ENCODE measurements around the gene RNF213.

Gene RNF213

DNA sequence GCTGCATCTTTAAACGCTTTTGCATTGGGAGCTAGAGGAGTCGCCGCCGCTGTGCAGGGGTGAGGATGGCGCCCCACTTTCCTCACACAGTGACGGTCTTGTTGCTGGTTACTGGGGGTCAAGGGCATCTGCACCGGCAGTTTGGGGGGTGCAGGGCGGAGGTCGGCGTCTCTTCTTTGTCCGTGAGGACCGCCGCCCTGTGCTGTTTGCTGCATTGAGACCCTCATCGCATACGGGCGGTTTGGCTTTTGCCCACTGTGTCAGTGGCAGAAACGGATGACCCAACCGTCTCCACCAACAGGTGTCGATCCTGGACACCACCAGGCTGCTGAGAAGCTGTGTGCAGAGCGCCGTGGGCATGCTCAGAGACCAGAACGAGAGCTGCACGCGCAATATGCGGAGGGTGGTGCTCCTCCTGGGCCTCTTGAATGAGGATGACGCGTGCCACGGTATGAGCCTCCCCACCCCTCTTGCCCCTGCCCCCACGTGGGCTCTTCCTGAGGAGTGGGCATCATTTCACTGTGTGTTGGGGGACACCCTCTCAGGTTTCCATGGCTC is 93.1 kb downstream of the RNF213 start:
- Mint-ChIP-seq H3K4me1 (ENCODE audit: low read depth in 2 of 2) (peaks cover 0 to 1% of the 10 kb centered on the region in 2 donors), H3K4me3 (no peak overlapping the region), H3K9me3 (no peaks in the 10 kb centered on the region), H3K27me3 (no peaks in the 10 kb centered on the region), H3K36me3 (ENCODE audit: insufficient read depth) (peaks cover 100% of the 10 kb centered on the region), H3K27ac (peak overlapping the region in 1 of 2 donors; percentile 16)
- ATAC-seq (replicated peaks) (no peak), DNase-seq (no peak)

GRCh38 chr17:80354336-80354735 is 93.7 kb downstream of the RNF213 start:
- Mint-ChIP-seq H3K36me3 (ENCODE audit: insufficient read depth) (peaks cover 100% of the 10 kb centered on the region), H3K4me1 (ENCODE audit: low read depth in 2 of 2) (no peaks in the 10 kb centered on the region), H3K27me3 (no peaks in the 10 kb centered on the region), H3K9me3 (no peaks in the 10 kb centered on the region), H3K27ac (no peak overlapping the region), H3K4me3 (no peak overlapping the region)
- no peak for DNase-seq
- no peak for ATAC-seq (replicated peaks)

DNA sequence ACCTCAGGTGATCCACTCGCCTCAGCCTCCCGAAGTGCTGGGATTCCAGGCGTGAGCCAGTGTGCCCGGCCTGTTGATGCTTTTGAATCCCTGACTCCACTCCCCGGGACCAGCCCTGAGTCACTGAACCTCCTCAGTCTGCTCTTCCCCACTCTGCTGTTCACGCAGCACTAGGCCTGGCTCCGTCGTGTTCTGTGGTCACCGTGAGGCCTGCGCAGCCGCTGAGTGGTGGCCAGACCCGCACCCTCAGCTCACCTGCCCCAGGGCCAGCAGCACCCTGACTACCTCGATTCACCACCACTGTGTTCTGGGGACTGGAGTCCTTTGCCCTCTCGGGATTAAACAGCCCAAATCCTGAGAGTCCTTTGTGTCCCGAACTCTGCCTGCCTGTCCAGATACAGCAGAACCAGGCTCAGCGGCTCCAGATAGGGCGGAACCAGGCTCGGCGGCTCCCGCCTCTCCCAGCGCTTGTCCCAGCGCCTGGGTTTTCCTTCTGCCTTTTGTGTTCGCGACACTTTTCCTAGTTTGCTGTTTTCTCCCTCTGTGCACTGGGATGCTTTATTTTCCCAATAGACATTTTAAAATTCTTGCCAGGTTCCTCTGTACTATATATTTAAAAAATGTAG is 95.7 kb downstream of the RNF213 start:
- H3K27me3 Mint-ChIP-seq = no peaks in the 10 kb centered on the region
- no peak for DNase-seq
- no peak overlapping the region for H3K27ac Mint-ChIP-seq
- no peaks in the 10 kb centered on the region for H3K4me1 Mint-ChIP-seq (ENCODE audit: low read depth in 2 of 2)
- no peaks in the 10 kb centered on the region for H3K9me3 Mint-ChIP-seq
- H3K4me3 Mint-ChIP-seq = no peak overlapping the region
- no peak for ATAC-seq (replicated peaks)
- peaks cover 100% of the 10 kb centered on the region for H3K36me3 Mint-ChIP-seq (ENCODE audit: insufficient read depth)

GRCh38 chr17:80358131-80358530 is 97.5 kb downstream of the RNF213 start:
- DNase-seq = no peak
- ATAC-seq (replicated peaks) = no peak
- H3K9me3 Mint-ChIP-seq = no peaks in the 10 kb centered on the region
- H3K36me3 Mint-ChIP-seq (ENCODE audit: insufficient read depth) = peaks cover 100% of the 10 kb centered on the region
- H3K4me3 Mint-ChIP-seq = no peak overlapping the region
- H3K4me1 Mint-ChIP-seq (ENCODE audit: low read depth in 2 of 2) = no peaks in the 10 kb centered on the region
- no peaks in the 10 kb centered on the region for H3K27me3 Mint-ChIP-seq
- peak overlapping the region in 1 of 2 donors; percentile 83 for H3K27ac Mint-ChIP-seq

GRCh38 chr17:80358861-80359260 is 98.2 kb downstream of the RNF213 start:
- no peaks in the 10 kb centered on the region for H3K9me3 Mint-ChIP-seq
- H3K4me1 Mint-ChIP-seq (ENCODE audit: low read depth in 2 of 2) = no peaks in the 10 kb centered on the region
- H3K27ac Mint-ChIP-seq = peak overlapping the region in 1 of 2 donors; percentile 83
- ATAC-seq (replicated peaks) (no peak), DNase-seq (no peak)
- no peaks in the 10 kb centered on the region for H3K27me3 Mint-ChIP-seq
- no peak overlapping the region for H3K4me3 Mint-ChIP-seq
- H3K36me3 Mint-ChIP-seq (ENCODE audit: insufficient read depth) = peaks cover 100% of the 10 kb centered on the region

GRCh38 chr17:80359422-80360110 is 98.9 kb downstream of the RNF213 start:
- H3K36me3 Mint-ChIP-seq (ENCODE audit: insufficient read depth) = peaks cover 100% of the 10 kb centered on the region
- ATAC-seq (replicated peaks) (peak; percentile 33), DNase-seq (no peak)
- peak overlapping the region; percentile 68 to 83 for H3K27ac Mint-ChIP-seq
- no peak overlapping the region for H3K4me3 Mint-ChIP-seq
- H3K4me1 Mint-ChIP-seq (ENCODE audit: low read depth in 2 of 2) = no peaks in the 10 kb centered on the region
- no peaks in the 10 kb centered on the region for H3K27me3 Mint-ChIP-seq
- H3K9me3 Mint-ChIP-seq = no peaks in the 10 kb centered on the region

DNA sequence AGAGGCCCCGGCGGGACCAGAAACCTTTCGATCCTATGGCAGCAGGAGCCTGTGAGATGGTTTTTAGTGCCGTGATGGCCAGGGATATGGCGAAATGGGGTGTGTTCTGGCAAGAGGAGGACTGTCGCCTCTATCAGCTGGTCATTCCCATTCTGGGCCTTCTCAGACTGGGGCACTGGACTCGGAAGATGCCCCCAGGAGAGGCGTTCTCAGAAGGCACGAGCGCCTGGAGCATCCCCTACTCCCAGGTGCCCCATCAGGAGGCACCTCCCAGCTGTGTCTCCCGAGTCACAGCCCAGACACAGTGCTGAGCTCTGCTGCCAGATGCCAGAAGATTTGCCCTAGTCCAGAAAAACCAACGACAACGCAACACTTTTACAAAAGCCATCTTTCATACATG is 99.7 kb downstream of the RNF213 start:
- Mint-ChIP-seq H3K4me3 (no peak overlapping the region), H3K27ac (no peak overlapping the region), H3K36me3 (ENCODE audit: insufficient read depth) (peaks cover 100% of the 10 kb centered on the region), H3K9me3 (no peaks in the 10 kb centered on the region), H3K4me1 (ENCODE audit: low read depth in 2 of 2) (no peaks in the 10 kb centered on the region), H3K27me3 (no peaks in the 10 kb centered on the region)
- ATAC-seq (replicated peaks) (no peak), DNase-seq (no peak)

GRCh38 chr17:80361495-80362220 is 101.0 kb downstream of the RNF213 start:
- no peaks in the 10 kb centered on the region for H3K9me3 Mint-ChIP-seq
- peak overlapping the region in 1 of 2 donors; percentile 65 for H3K27ac Mint-ChIP-seq
- ATAC-seq (replicated peaks) (no peak), DNase-seq (peak in 1 of 3 experiments; percentile 23)
- H3K4me1 Mint-ChIP-seq (ENCODE audit: low read depth in 2 of 2) = no peaks in the 10 kb centered on the region
- no peaks in the 10 kb centered on the region for H3K27me3 Mint-ChIP-seq
- H3K36me3 Mint-ChIP-seq (ENCODE audit: insufficient read depth) = peaks cover 100% of the 10 kb centered on the region
- H3K4me3 Mint-ChIP-seq = no peak overlapping the region

DNA sequence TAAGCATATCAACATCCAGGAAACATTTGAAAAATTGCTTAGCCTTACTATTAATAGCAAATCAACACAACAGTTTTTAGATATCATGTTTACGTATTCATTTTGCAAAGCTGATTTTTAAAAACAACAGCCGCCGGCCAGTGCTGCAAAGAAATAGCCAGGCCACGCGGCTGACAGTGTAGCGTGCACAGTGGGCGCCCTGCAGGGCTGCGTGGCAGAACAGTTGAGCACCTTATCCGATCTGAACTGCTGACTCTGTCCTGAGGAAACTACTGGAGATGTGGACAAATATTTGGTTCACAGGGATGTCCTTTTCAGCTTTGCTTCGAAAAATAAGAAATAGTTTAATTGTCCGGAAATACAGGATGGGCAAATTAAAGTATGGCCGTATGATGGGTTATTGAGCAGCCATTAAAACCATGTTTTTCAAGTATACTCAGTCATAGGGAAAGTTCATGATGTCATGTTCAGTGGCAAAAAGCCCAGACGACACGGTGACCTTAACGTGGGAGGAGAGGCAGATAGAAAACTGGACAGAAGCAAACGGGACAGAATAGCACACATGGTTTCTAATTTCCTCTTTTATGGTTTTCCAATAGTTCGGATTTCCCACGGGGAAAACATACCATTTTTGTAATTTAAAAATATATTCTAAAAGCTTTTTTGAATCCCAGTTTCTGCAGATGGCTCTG is 101.9 kb downstream of the RNF213 start:
- Mint-ChIP-seq H3K27me3 (no peaks in the 10 kb centered on the region), H3K9me3 (no peaks in the 10 kb centered on the region), H3K4me1 (ENCODE audit: low read depth in 2 of 2) (no peaks in the 10 kb centered on the region), H3K4me3 (no peak overlapping the region), H3K27ac (no peak overlapping the region), H3K36me3 (ENCODE audit: insufficient read depth) (peaks cover 100% of the 10 kb centered on the region)
- no peak for DNase-seq
- no peak for ATAC-seq (replicated peaks)

DNA sequence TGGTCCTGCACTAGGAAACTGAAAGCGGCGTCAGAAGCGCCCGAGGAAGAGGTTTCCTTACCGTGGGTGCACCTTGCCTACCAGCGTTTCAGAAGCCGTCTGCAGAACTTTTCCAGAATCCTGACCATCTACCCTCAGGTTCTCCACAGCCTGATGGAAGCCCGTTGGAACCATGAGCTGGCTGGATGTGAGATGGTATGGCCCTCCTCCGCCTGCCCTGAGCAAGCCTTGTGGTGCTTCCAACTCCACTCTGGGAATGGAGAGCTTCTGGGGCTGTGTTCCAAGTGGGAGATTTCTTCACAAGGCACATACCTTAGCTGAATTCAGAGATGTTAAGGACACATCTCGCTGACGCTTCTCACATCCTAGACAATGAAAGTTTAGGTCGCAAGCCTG is 102.5 kb downstream of the RNF213 start:
- Mint-ChIP-seq H3K4me3 (no peak overlapping the region), H3K4me1 (ENCODE audit: low read depth in 2 of 2) (no peaks in the 10 kb centered on the region), H3K36me3 (ENCODE audit: insufficient read depth) (peaks cover 100% of the 10 kb centered on the region), H3K27me3 (no peaks in the 10 kb centered on the region), H3K9me3 (no peaks in the 10 kb centered on the region), H3K27ac (peak overlapping the region in 1 of 2 donors; percentile 29)
- no peak for DNase-seq
- no peak for ATAC-seq (replicated peaks)

- H3K4me1 Mint-ChIP-seq (ENCODE audit: low read depth in 2 of 2) = no peaks in the 10 kb centered on the region
- H3K27me3 Mint-ChIP-seq = no peaks in the 10 kb centered on the region
- DNase-seq (no peak), ATAC-seq (replicated peaks) (no peak)
- H3K27ac Mint-ChIP-seq = peak overlapping the region in 1 of 2 donors; percentile 29
- no peaks in the 10 kb centered on the region for H3K9me3 Mint-ChIP-seq
- peaks cover 100% of the 10 kb centered on the region for H3K36me3 Mint-ChIP-seq (ENCODE audit: insufficient read depth)
- peak overlapping the region in 1 of 2 donors; percentile 5 for H3K4me3 Mint-ChIP-seq
Measured at GRCh38 chr17:80363518-80364090, 103.0 kb downstream of the RNF213 start.

- DNase-seq = no peak
- Mint-ChIP-seq H3K4me3 (peak overlapping the region in 1 of 2 donors; percentile 5), H3K36me3 (ENCODE audit: insufficient read depth) (peaks cover 100% of the 10 kb centered on the region), H3K27me3 (no peaks in the 10 kb centered on the region), H3K4me1 (ENCODE audit: low read depth in 2 of 2) (no peaks in the 10 kb centered on the region), H3K9me3 (no peaks in the 10 kb centered on the region), H3K27ac (peak overlapping the region; percentile 29 to 82)
- no peak for ATAC-seq (replicated peaks)
Measured at GRCh38 chr17:80364091-80364691, 103.5 kb downstream of the RNF213 start.

Measured in effector memory CD8-positive, alpha-beta T cell (primary cell).